ENCODE measurements around the gene ACSL5.
"Not testable (repeated sequence)": the region's sequence is repeated elsewhere in the genome, so short reads cannot be mapped to it uniquely, and the experiment has no call there.

Gene ACSL5

GRCh38 chr10:112448888-112449287 is 75.0 kb downstream of the ACSL5 start:
- DNase-seq, result no peak
- H3K27me3 ChIP-seq, result no peaks in the 10 kb centered on the region
- peaks cover 0 to 29% (median 24%) of the 10 kb centered on the region in 4 donors for H3K4me1 ChIP-seq
- no peak overlapping the region for H3K4me3 ChIP-seq
- intact Hi-C loops (cut with DNase I; ENCODE audit: low total_unique reads), result no loop called here
- no peak for TF ChIP-seq CTCF (IDR thresholded peaks at IDR 0.05)
- no peak overlapping the region for H3K27ac ChIP-seq
- H3K36me3 ChIP-seq, result peaks cover 0 to under 1% (median 0%) of the 10 kb centered on the region in 3 donors
- no peaks in the 10 kb centered on the region for H3K9me3 ChIP-seq

GRCh38 chr10:112454910-112455779 is 81.2 kb downstream of the ACSL5 start:
- TF ChIP-seq CTCF (IDR thresholded peaks at IDR 0.05), result no peak
- intact Hi-C loops (cut with DNase I; ENCODE audit: low total_unique reads), result loop anchor here (5.0 kb wide), 1 partner anchor 513 kb away; no protein-coding TSS in a partner anchor
- Histone ChIP-seq H3K36me3 (no peaks in the 10 kb centered on the region), H3K27me3 (no peaks in the 10 kb centered on the region), H3K4me1 (no peaks in the 10 kb centered on the region), H3K4me3 (no peak overlapping the region), H3K9me3 (no peaks in the 10 kb centered on the region), H3K27ac (no peak overlapping the region)
- DNase-seq, result no peak

GRCh38 chr10:112456533-112456932 is 82.6 kb downstream of the ACSL5 start:
- H3K4me3 ChIP-seq, result no peak overlapping the region
- no peak for TF ChIP-seq CTCF (IDR thresholded peaks at IDR 0.05)
- H3K9me3 ChIP-seq, result no peaks in the 10 kb centered on the region
- no peak overlapping the region for H3K27ac ChIP-seq
- H3K4me1 ChIP-seq, result no peaks in the 10 kb centered on the region
- H3K27me3 ChIP-seq, result no peaks in the 10 kb centered on the region
- intact Hi-C loops (cut with DNase I; ENCODE audit: low total_unique reads), result no loop called here
- H3K36me3 ChIP-seq, result peaks cover 0 to 8% (median 3%) of the 10 kb centered on the region in 3 donors
- no peak for DNase-seq

GRCh38 chr10:112460366-112460765 is 86.5 kb downstream of the ACSL5 start:
- no peak for TF ChIP-seq CTCF (IDR thresholded peaks at IDR 0.05)
- no peak for DNase-seq
- Histone ChIP-seq H3K4me3 (no peak overlapping the region), H3K36me3 (peaks cover 11 to 26% (median 19%) of the 10 kb centered on the region in 3 donors), H3K4me1 (no peaks in the 10 kb centered on the region), H3K9me3 (no peaks in the 10 kb centered on the region), H3K27ac (no peak overlapping the region), H3K27me3 (no peaks in the 10 kb centered on the region)
- intact Hi-C loops (cut with DNase I; ENCODE audit: low total_unique reads), result no loop called here

GRCh38 chr10:112461029-112461887 is 87.3 kb downstream of the ACSL5 start:
- peaks cover 19 to 34% (median 25%) of the 10 kb centered on the region in 3 donors for H3K36me3 ChIP-seq
- no peaks in the 10 kb centered on the region for H3K4me1 ChIP-seq
- H3K9me3 ChIP-seq, result no peaks in the 10 kb centered on the region
- H3K27me3 ChIP-seq, result no peaks in the 10 kb centered on the region
- H3K27ac ChIP-seq, result no peak overlapping the region
- no peak overlapping the region for H3K4me3 ChIP-seq
- intact Hi-C loops (cut with DNase I; ENCODE audit: low total_unique reads), result no loop called here
- DNase-seq, result no peak
- no peak for TF ChIP-seq CTCF (IDR thresholded peaks at IDR 0.05)

- H3K36me3 ChIP-seq, result peaks cover 19 to 41% (median 25%) of the 10 kb centered on the region in 3 donors
- intact Hi-C loops (cut with DNase I; ENCODE audit: low total_unique reads); H3K4me3 ChIP-seq; H3K4me1 ChIP-seq; DNase-seq; H3K9me3 ChIP-seq; H3K27ac ChIP-seq; H3K27me3 ChIP-seq: not testable (repeated sequence)
Measured at GRCh38 chr10:112464074-112464473, 90.2 kb downstream of the ACSL5 start.

Measured in tibial artery (tissue), 4 donors.